GM19372 (cell line): ENCODE measurements around the gene ADGRE3.
A peak's percentile ranks its signal among the peaks of the same experiment; 100 is the strongest.

Source experiments
- ATAC-seq: cut with Tn5 transposase; IDR thresholded peaks from one replicate; pipeline ENCODE4 v1.9.1; 2021; ENCODE audit warnings: mild to moderate bottlenecking, low read depth, moderate library complexity; ENCODE audit not compliant: unreplicated experiment

Gene ADGRE3

GRCh38 chr19:14674764-14675163 lies at the start of gene ADGRE3:
Gene ADGRE3, minus strand, starts transcription at chr19:14674844. Its CDS starts 74 bp downstream, at chr19:14674770.
- ATAC-seq, result no peak

- no peak for ATAC-seq
Observed at GRCh38 chr19:14722127-14722526, 47.5 kb upstream of the ADGRE3 start.

- ATAC-seq, result no peak
Observed at GRCh38 chr19:14719162-14719561, 44.5 kb upstream of the ADGRE3 start.

- ATAC-seq, result no peak
Observed at GRCh38 chr19:14718522-14719116, 44.0 kb upstream of the ADGRE3 start.

- no peak for ATAC-seq
Observed at GRCh38 chr19:14715841-14716240, 41.2 kb upstream of the ADGRE3 start.

- ATAC-seq, result no peak
Observed at GRCh38 chr19:14704450-14704849, 29.8 kb upstream of the ADGRE3 start.

GRCh38 chr19:14703833-14704232 lies 29.2 kb upstream of the ADGRE3 start:
- no peak for ATAC-seq

GRCh38 chr19:14700711-14701375 lies 26.2 kb upstream of the ADGRE3 start:
- ATAC-seq, result no peak

- ATAC-seq, result no peak
Observed at GRCh38 chr19:14699641-14700040, 25.0 kb upstream of the ADGRE3 start.

- no peak for ATAC-seq
Observed at GRCh38 chr19:14695471-14695870, 20.8 kb upstream of the ADGRE3 start.

GRCh38 chr19:14694641-14695266 lies 20.1 kb upstream of the ADGRE3 start:
- ATAC-seq, result no peak

- peak; percentile 90 for ATAC-seq
Observed at GRCh38 chr19:14689598-14690503, 15.2 kb upstream of the ADGRE3 start, which contains the start of gene ZNF333. Gene ZNF333, plus strand, starts transcription at chr19:14690048. Its CDS starts 3,444 bp downstream, at chr19:14693492.

GRCh38 chr19:14686411-14686810 lies 11.8 kb upstream of the ADGRE3 start:
- ATAC-seq, result no peak

GRCh38 chr19:14683439-14683838 lies 8.8 kb upstream of the ADGRE3 start:
- no peak for ATAC-seq

GRCh38 chr19:14682084-14682483 lies 7.4 kb upstream of the ADGRE3 start:
- ATAC-seq, result no peak

GRCh38 chr19:14678199-14678598 lies 3.6 kb upstream of the ADGRE3 start:
- ATAC-seq, result no peak

- no peak for ATAC-seq
Observed at GRCh38 chr19:14677464-14677863, 2.8 kb upstream of the ADGRE3 start.

GRCh38 chr19:14676762-14677161 lies 2.1 kb upstream of the ADGRE3 start:
- no peak for ATAC-seq

GRCh38 chr19:14673088-14673487 lies 1.6 kb downstream of the ADGRE3 start:
- no peak for ATAC-seq

GRCh38 chr19:14672188-14672872 lies 2.3 kb downstream of the ADGRE3 start:
- no peak for ATAC-seq
